ENCODE data around the gene PRDM16.

The PRDM16 gene

DNA sequence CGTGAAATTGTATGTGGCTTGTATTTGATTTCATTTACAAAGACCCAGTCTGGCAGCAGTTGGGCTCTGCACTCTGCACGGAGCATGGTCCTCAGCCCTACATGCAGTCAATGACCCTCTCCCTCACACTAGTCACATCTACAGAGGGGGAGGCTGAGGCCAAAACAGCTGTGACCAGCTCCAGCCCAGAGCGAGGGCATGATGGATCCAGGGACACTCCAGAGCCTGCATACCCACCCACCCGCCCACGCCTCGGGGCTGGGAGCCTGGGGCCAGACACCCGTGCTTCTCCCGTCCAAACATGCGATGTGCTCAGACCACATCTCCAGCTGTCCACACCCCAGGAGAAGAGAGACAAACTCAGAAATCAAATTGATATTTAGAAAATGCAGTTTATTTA, 14.0 kb upstream of the PRDM16 start:
- no peak for DNase-seq

DNA sequence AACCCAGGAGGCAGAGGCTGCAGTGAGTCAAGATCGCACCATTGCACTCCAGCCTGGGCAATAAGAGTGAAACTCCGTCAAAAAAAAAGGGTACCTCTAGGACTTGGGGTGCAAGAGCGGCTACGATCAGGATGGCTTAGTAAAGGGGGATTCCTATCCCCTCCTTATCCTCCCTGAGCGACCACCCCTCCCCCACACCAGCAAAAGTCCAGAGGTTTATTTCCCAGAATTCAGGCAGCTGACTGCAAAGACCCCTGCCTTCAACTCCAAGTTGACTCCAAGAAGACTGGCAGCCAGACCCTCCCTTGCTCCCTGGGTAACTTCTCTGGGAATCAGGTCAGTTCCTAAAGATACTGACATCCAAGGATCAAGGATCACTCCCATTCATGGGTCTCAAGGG, 12.4 kb upstream of the PRDM16 start:
- no peak for DNase-seq

DNA sequence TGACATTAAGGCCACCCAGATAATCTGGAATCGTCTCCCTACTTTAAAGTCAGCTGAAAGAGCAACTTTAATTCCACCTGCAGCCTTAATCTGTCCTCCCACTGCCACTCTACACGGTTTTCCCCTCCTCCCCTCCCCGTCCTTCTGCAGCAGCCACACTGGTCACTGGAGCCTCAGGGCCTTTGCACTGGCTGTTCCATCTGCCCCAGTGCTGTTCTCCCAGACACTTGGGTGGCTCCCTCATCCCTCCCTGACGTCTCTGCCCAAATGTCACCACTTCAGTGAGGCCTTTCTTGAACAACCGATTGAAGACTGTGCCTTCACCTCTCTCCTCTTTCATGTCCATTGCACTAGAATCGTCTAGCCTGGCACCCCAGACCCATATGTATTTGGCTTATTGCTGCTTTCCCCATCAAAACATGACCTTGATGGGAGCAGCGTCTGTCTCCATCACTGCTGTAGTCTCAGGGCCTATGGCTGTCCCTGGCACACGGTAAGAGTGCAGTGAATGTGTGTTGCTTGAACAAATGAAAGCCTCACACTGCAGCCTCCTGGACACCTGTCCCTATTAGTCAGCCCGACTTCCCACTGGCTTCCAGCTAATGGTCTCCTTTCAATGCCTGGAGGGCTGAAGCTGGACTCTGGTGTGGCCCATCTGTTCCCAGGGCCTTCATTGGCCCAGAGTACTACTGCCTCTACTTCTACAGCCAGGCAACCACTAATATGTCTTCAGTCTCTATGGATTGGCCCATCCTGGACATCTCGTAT, 10.6 kb upstream of the PRDM16 start:
- DNase-seq = no peak

DNA sequence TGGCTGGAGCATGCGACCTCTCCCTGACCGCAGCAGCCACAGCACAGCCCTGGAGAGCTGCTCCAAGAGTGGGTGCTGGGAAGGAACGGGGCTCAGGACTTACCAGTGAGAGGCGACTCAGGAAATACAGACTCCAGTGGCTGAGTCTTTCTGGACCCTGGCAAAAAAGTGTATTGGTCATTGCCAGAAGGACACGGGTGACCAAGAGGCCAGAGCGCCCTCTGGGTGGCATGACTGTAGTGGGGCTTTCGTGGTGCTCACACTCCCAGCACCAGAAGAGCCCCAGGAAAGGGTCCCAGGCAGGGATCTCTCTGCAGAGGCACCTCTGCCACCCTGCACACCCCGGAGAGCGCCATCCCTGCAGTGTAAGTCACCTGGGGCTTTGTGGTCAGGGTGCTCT, 8.9 kb upstream of the PRDM16 start:
- no peak for DNase-seq

DNA sequence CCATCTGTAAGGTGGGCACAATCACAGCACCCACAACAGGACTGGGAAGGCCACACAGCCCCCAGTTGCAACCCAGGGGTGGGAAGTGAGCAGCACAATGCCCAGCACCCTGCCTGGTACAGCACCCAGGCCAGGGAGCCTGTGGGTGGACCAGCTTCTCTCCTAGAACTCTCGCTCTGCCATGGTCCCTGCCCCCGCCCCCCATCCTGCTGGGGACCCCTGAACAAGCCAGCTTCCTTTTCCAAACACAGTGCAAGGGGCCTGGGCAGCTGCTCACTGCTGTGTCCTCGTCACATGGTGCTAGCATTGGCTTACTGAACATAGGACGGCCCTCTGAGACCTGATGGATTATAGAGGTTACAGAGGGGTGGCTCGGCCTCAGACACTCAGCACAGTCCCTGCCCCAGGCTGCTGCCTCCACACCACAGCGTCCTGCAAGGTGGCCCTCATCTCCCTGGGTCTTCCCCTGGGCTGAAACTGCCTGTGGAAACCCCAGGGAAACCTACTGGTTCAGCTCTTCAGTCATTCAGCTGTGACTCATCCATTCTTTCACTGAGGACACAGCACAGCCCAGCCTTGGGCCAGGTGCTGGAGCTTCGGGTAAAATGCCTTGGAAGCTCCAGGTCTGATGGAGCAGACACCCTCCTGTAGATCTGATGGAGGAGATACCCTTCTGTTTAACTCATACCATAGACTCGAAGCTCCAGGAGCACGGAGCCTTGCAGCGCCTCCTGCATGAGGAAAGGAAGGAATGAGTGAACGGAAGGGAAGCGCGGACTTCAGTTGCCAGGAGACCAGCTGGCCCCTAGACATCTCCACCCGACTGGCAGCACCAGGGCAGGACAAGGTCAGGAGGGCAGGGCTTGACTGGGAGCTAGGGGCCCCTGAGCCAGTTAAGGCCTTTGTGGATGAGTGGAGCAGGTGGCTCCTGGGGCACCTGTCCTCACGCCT, 8.1 kb upstream of the PRDM16 start:
- no peak for DNase-seq

DNA sequence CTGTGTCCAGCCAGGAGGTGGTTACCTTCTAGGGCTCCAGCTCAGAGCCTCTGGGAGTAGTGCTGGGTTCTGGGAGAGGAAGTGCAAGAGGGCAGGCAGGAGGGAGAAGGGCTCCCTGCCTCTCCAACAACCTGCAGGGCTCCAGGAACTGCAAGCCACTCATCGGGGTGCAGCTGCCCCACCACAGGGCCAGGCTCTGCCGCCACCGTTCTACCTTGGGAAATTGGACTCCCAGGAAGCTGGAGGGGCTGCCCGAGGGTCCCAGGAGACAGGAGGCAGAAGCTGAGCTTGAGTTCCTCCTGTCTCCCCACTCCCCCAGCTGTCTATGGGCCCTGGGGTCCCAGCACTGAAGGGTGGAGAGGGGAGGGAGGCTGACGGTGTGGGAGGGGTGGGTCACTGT, 7.4 kb upstream of the PRDM16 start:
- DNase-seq = no peak

DNA sequence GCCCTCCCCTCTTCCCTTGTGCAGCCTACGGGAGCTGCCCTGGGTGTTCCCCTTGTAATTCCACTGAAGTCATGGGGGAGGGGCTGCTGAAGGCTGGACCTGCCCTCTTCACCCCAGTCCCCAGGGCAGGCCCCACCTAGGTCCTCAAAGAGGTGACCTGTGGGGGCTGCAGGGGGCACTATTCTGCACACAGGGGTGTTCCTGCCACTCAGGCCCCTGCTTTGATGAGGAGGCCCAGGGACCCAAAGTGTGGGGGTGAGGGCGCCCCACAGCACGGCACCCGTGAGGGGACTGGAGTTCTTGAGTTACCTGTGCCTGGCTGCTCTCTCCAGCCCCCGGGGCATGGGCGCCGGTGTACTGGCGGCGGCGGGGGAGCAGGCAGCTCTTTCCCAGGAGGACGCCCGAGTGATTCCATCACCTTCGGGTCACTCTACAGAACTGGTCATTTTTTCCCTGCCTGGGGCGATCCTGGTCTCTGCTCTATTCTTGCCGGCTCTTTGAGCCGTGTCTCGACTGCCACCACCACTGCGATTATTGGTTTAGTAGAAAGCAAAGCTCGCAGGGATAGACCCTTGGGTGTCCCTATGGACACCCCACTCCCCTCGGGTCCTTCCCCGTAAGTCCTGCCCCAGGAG, 6.9 kb upstream of the PRDM16 start:
- no peak for DNase-seq

DNA sequence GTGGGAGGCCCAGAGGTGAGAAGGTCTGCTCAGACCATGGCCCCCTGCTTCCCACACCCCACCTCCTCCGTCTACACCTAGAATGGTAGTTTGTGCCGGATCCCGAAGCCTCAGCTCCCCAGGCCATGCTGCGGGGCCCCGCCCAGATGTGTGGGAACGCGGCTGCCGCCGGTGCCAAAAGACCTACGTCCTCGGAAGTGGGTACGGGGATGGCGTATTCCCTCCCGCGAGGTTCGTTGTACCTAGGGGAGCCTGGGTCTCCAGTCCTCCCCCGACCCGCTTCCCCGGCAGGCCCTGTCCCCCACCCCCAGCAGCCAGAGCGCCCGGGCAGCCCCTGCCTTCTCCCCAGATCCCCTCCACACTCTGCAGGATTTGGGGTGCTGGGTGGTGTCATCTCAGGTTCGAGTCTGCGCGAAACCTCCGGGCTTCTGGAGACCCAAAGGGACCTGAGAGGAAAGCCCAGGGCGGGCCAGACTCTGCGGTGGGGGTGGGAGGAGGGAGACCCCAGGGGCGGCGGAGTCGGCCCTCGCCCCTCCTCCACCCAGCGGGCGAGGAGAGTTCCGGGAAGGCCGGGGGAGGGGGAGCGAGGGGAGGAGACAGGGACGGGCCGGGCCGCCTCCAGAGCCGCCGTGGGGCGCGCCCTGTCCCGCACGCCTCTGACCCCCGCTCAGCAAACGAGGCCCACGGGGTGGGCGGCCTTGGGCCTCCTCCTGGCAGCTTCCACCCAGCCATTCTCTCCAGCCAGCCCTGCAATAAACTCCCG, 6.2 kb upstream of the PRDM16 start:
- no peak for DNase-seq

DNA sequence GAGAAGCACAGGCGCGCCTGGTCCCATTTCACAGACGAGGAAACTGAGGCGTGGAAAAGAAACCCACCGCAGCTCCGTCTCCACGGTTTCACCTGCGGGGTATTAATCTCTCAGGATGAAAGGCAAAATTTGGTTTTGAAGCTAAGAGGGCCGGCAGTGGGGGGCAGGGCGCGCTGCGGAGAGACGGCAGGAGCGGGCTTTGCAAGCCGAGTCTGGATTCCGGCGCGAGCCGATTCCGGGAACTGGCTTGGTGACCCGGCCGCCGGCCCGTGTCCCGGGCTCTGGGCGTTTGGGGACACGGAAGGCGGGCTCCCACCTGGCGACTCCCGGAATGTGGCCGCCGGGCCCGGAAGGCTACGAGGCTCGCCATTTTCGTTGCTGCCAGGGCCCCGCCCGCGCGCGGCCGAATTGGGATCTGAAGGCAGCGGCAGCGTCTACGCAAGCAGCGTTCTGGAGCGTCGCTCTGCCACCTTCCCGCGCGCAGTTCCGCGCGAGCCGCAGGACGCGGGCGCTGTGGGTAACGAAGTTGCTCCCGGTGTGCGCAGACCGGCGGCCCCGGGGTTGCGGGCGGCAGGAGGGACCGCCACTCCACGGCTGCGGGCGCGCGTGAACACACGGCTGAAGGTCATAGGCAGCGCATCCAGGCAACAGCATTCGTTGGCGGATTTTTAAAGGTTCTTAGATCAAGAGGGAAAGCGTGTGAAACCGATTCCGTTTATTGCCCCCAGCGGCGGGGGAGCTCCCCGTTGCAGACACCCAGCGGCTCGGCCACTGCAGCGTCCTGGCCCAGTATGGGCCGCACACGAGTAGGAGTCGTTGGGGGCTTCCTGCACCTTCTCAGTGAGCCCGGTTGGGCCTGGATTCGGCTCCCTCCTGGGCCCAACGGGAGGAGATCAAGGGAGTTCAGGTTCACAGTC, 5.4 kb upstream of the PRDM16 start:
- DNase-seq = no peak

DNA sequence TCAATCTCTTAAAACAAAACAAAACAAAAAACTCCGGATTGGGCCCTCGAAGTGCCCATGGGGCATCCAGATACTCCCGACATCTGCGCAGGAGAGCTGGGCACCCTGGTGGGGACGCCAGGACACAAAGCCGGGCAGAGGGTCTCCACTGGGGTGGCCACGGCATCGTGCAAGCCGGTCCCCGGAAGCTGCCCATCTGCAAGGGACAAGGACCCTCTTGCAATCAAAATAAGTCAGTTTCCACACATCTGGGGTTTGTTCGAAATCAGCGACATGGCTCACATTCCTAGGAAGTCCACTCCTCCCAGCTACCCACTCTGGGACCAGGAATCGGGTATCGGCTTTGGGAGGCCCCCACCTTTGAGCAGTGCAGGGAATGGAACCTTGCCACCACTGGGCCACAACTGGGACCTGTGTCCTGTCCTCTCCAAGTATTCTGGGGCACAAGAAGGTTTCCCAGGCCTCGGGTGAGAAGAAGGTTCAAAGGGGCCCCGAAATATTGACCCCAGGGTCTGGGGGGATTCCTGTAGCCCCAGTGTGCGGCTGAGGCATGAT, 4.6 kb upstream of the PRDM16 start:
- DNase-seq = no peak

DNA sequence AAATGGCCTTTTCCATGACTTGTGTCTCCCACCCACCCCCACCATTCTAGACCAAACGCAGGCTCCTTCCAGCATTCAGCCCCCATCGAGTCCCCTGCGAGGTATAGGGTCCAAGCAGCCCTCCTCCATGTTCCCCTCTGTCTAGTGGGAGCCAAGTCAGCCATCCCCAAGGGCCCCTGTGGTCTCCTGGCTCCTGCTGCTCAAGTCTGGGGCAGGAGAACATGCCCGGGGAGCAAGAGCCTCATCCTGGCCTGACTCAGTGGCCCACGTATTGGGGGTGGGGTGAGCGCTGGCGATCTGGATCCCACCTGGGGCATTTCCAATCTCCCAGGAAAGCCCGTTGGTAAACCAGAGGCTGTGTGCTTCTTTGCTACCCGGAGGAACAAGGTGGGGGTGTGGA, 4.1 kb upstream of the PRDM16 start:
- no peak for DNase-seq

DNA sequence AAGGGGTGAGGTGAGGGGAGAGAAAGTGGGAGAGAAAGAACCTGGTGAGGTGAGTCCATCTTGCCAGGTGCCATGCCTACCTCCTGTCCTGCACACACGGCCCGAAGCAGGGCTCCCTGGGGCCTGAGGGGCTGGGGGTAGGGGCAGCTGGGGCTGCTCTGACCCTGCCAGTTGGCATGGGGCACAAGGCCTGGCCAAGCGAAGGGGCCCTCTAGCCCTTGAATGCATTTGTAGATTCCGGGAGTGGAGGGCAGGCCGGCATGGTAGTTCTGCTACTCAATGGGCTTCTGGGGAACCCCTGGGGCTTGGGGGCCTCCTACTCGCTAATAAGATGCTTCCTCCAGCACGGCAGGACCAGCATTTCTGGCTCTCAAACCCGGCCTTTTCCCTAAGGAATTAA, 3.6 kb upstream of the PRDM16 start:
- no peak for DNase-seq

DNA sequence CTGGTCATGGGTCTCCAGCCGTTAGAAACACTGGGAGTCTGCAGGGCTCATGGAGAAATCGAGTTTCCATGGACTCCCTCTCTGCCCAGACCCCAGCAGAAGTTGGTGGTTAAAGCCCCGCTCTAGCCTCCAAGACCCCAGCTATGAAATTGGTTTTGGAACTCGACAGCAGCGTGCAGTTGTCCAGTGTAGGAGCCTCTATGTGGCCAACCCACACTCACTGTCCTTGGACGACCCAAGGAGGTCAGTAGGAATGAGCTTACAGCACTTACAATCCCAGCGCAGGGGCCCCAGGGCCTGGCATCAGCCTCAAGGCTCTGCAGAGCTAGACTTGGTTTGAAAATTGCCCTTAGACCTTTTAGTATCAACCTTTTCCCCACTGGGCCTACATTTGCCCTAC, 3.2 kb upstream of the PRDM16 start:
- DNase-seq = no peak

DNA sequence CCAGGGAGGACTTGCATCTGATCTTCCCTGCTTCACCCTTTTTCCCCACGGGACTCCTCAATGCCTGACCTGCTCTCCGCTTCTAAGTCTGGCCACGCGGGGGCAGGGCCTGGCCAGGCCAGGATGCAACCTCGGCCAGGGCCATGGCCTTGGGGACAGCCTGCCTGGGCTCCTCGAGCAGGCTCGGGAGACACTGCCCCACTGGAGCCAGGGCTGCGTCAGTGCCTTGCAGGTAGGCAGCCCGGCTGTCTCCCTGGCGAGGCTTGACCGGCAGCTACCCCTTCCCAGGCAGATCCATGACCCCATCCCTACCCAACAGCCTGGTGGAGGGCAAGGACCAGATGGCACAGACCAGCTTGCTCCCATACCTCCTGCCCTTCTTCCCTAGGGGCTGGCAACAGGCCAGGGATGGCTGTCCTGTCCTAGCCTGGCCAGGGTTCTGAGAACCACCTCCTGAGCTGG, 2.7 kb upstream of the PRDM16 start:
- no peak for DNase-seq

DNA sequence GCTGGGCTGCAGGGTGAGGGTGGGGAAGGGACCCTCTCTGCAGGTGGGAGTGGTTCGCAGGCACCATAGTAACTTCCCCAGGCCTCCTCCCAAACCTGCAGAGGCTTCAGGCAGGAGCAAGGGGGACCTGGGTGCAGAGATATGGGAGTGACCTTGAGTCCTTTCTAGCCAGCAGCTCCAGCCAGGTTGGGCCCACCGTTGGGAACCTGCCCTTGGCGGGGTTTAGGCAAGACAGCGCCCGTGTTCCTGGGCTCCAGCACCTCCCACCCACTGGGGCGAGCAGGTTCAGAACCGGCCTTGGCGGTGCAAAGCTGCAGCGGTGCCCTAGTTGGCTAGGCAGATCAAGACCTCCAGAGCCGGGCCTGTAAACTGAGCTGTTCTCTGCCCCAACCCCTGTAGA, 2.2 kb upstream of the PRDM16 start:
- no peak for DNase-seq

DNA sequence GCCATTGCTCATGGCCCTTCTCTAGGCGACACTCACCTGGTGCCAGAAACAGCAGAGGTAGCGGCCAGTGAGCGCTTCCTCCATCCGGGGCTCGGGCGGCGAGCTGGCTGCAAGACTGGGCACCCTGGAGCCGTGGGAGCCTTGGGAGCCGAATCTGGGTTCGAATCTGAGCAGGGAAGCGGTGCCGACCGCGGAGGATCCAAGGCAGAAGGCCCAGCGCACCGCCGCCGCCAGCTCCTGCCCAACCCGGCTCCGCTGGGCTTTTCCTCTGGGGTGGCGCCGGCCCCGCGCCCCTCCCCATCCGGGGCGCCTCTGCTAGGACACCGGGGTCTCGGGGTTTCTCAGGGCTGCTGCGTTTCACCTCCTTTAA, 1.7 kb upstream of the PRDM16 start:
- no peak for DNase-seq

DNA sequence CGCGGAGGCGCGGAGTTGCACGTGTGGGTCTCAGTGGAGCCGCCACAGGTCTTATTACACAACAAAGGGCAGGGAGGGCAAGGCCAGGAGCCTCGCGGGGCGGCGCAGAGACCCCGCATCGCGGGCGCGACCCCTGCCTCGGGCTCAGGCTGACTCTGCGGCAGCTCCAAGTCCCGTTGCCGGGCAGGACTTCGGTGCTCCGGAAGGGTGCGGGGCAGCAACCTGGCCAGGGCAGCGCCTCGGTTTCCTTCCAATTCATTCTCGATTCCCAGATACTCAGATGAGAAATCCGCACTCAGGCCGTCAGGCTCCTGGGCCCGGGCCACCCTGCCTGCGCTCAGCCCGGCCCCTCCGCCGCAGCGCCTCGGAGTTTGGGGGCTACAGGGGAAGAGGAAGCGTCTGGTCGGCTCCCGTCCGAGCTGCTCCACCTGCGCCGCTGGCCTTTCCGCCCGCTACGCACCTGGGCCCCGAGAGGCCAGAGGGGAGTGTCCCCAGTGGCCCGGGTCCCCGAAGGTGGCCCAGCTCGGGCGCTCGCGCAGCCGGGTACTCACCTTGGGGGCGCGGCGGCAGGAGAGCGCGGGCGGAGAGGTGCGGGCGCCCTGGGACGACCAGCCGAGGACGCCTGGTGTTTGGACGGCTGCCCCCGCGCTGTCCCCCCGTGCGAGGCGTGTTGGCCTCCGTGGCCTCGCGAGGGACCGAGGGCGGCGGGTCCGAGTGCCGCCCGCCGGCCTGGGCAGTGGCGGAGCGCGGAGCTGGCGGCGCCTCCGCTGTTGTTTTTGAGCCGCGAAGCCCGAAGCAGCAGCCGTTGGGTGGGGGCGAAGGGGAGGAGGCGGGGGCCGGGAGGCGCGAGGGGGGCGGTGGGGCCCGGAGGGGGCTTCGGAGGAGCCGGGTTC, 1.1 kb upstream of the PRDM16 start:
- no peak for DNase-seq

DNA sequence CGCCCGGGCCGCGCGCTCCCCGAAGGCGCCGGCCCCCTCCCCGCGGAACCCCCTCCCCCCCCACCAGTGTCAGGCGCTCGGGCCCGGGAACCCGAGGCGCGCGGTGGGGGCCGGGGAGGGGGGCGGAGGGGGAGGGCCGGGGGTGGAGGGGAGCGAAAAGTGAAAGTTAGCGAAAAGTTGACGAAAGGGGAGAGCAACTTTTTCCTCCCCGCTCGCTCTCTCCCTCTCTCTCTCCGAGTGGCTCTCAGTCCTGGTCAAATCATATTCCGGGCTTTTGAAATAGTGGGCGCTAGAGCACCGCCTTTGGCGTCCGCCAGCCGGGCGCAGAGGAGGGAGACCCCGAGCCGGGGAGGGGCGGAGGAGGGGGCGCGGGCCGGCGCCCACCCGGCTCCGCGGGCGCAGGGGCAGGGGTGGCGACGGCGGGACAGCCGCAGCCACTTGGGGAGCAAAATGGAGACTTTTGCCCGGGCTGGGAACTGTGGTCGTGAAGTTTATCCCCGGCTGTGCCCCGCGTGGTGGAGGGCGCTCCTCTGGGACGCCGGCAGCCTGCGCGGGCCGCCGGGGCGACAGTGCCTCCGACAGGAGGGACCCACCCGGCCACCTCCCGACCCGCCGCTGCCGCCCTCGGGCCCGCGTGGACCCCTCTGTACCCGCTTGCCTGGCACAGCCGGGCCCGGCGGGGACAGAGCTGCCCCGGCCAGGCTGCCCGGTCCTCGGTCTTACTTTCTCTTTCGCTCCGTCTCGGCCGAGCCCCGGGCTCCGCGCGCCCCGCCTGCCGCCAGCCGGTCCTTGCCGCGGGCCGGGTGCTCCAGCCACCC, 697 bp downstream of the PRDM16 start:
- DNase-seq = peak; percentile 20

DNA sequence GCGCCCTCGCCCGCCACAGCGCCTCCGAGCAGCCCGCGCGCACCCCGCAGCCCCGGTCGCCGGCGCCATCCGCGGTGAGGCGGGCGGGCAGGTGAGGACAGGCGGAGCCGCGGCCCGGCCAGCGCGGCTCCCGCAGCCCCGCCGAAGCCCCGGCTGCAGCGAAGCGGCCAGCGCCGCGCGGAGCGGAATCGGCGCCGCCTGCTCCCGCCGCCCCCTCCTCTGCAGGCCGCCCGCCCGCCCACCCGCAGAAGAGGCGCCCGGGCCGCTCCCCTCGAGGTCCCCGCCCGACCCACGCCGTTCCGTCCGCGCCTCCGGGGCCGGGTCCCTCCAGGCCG, 1.3 kb downstream of the PRDM16 start:
- no peak for DNase-seq

All from NCI-H82 (cell line).